ENCODE measurements around the gene STAMBP. TPM values are rescaled to one million over a fixed set of nuclear protein-coding genes. Genes with fewer than 3 reads are reported as not detected.

The STAMBP gene
- total and polyA plus RNA-seq, 9 of the 15 experiments (the other 6 are each of a cell fraction or from before 2014, with no cell fraction given) = 36.9 to 75.2 (median 48.8) TPM

- POLR2A ChIA-PET = interaction anchor here (0.5 kb wide), 1 partner anchor 158 kb away, joined by 3 read pairs; no protein-coding TSS in a partner anchor
- Histone ChIP-seq H2AFZ (ENCODE audit: low read depth, low read length) (no peak overlapping the region), H3K9ac (ENCODE audit: insufficient read depth in 1 of 2, low read depth in 2 of 2, low read length in 2 of 2) (no peak overlapping the region), H3K79me2 (ENCODE audit: control insufficient read depth, insufficient read depth, low read length) (no peaks in the 10 kb centered on the region), H3K4me3 (no peak overlapping the region), H3K27me3 (ENCODE audit: control insufficient read depth in 2 of 2, insufficient read depth in 2 of 2, low read length in 2 of 2) (no peaks in the 10 kb centered on the region), H3K4me2 (ENCODE audit: insufficient read depth, low read length) (no peak overlapping the region), H4K20me1 (replicated peaks; ENCODE audit: control insufficient read depth, insufficient read depth, low read length) (no peaks in the 10 kb centered on the region), H3K27ac (ENCODE audit: extremely low read depth, low read depth, low read length) (no peak overlapping the region), H3K4me1 (replicated peaks in 1 of 2; ENCODE audit: control insufficient read depth in 2 of 2, insufficient read depth in 2 of 2, low read length in 2 of 2) (peaks cover 0 to 10% of the 10 kb centered on the region in 2 experiments; a peak in 1 of 5 replicates), H3K9me1 (ENCODE audit: control insufficient read depth, insufficient read depth, low read length) (no peaks in the 10 kb centered on the region), H3K36me3 (ENCODE audit: control insufficient read depth, insufficient read depth, low read length) (no peaks in the 10 kb centered on the region), H3K9me3 (replicated peaks; ENCODE audit: control insufficient read depth, insufficient read depth, low read depth, low read length) (no peaks in the 10 kb centered on the region; the same call in 1 of the 2 replicates)
- 63% methylated on average over 9 of the region's 9 CpGs for WGBS (ENCODE audit: insufficient coverage, low coverage, missing lambda C conversion rate)
- ATAC-seq (no peak), DNase-seq (ENCODE audit: extremely low read depth in 1 of 4, low spot score in 3 of 4) (no peak), FAIRE-seq (no peak)
- intact Hi-C loops (cut with micrococcal nuclease) (no loop called here), in situ Hi-C loops (cut with MboI) (no loop called here)
- no TSS peak for BruUV-seq (replicated peaks)
- CTCF ChIA-PET (ENCODE audit: low intra/inter-chr PET ratio) = no interaction called here
- TF ChIP-seq CBX5 (IDR thresholded peaks at IDR 0.05; ENCODE audit: borderline replicate concordance, low read depth) (no peak), TSC22D4 (tag; IDR thresholded peaks at IDR 0.05) (no peak), ARID2 (IDR thresholded peaks at IDR 0.05) (no peak), ZNF561 (CRISPR knock-in tag; conservative IDR thresholded peaks at IDR 0.05) (no peak), MAZ (CRISPR knock-in tag; conservative IDR thresholded peaks at IDR 0.05 in 1 of 2, IDR thresholded peaks at IDR 0.05 in 1 of 2) (no peak), ZBTB26 (CRISPR knock-in tag; IDR thresholded peaks at IDR 0.05) (no peak), NFIC (IDR thresholded peaks at IDR 0.05) (no peak), ZNF408 (CRISPR knock-in tag; IDR thresholded peaks at IDR 0.05; ENCODE audit: low read depth) (no peak), THAP12 (CRISPR knock-in tag; IDR thresholded peaks at IDR 0.05) (no peak), HOMEZ (CRISPR knock-in tag; IDR thresholded peaks at IDR 0.05) (no peak), ZNF143 (CRISPR knock-in tag; IDR thresholded peaks at IDR 0.05) (no peak), ZNF217 (CRISPR knock-in tag; IDR thresholded peaks at IDR 0.05) (no peak), CREB3 (tag; conservative IDR thresholded peaks at IDR 0.05; ENCODE audit: low read depth) (no peak), MNT (conservative IDR thresholded peaks at IDR 0.05) (no peak), SRF (CRISPR knock-in tag; IDR thresholded peaks at IDR 0.05) (no peak), NCOA1 (IDR thresholded peaks at IDR 0.05; ENCODE audit: low read depth) (no peak)
These were observed 66.7 kb downstream of the STAMBP start for GRCh38 chr2:73895473-73895872.
